22Rv1 (cell line): ENCODE data around the gene RASSF8.

Source experiments
- H3K27ac ChIP-seq: fragments of 450-650 bp; 2 replicates; pipeline ENCODE4 v1.5.1; 2017
- CTCF ChIP-seq: fragments of 450-650 bp; IDR thresholded peaks from 2 replicates; pipeline ENCODE4 v1.5.1; 2017; ENCODE audit warnings: mild to moderate bottlenecking
- ZFX ChIP-seq: fragments of 450-650 bp; IDR thresholded peaks from 2 replicates; pipeline ENCODE4 v1.6.1; 2017; ENCODE audit warnings: antibody characterized with exemption, borderline replicate concordance

Gene RASSF8

DNA sequence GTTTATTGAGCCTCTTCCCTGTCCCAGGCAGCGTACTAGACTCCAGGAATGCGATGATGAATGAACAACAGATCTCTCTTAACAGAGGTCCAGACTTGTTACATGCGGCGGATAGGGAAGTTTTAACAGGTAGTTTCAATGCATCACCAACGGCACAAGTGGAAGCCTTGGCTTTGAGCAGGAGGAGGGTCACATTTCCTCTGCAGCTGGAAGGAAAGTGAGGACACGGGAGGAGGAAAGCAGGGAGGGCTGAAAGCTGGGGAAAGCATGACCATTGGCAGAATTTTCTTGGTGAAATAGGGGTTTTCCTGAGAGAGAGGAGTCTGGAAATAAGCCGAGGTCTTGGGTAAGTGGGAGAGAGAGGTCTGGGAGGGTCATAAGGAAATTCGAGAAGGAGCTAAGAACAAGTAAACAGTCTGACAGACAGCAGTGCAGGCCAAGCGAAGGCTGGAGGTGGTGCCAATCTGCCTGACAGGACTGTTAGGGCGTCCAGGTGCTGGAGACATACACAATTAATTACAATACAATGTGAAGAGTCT, 150.9 kb downstream of the RASSF8 start:
- TF ChIP-seq ZFX (no peak), CTCF (no peak)
- H3K27ac ChIP-seq = no peak overlapping the region

- H3K27ac ChIP-seq = peak overlapping the region; percentile 81
- TF ChIP-seq CTCF (no peak), ZFX (no peak)
Observed at GRCh38 chr12:26112232-26112631, 153.8 kb downstream of the RASSF8 start.

DNA sequence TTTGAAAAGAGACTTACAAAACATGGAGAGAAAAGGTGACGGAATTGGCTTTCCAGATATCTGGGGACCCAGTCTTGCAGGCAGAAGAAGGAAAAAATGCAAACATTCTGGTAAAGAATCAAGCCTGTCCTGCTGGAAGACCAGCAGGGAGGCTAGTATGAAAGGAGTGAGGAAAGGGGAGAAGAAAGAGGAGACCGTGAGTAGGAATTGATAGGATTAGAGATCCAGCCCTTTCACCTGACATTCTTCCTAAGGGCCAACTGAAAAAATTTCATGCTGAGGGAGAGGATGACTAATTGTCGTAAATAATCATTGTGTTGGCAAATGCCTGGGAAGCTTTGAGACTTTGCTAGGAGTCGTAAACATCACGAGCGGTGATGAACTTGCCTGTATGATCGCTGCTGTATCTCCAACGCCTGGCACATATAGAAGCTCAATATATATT, 154.2 kb downstream of the RASSF8 start:
- H3K27ac ChIP-seq = peak overlapping the region; percentile 81
- TF ChIP-seq ZFX (no peak), CTCF (no peak)

- H3K27ac ChIP-seq = peak overlapping the region; percentile 81
- no peak for TF ChIP-seq ZFX
Observed at GRCh38 chr12:26113181-26113654, 154.7 kb downstream of the RASSF8 start.

GRCh38 chr12:26113853-26114719, 155.6 kb downstream of the RASSF8 start:
- no peak for TF ChIP-seq ZFX
- TF ChIP-seq CTCF = peak; percentile 32
- peak overlapping the region; percentile 81 for H3K27ac ChIP-seq

- TF ChIP-seq CTCF (no peak), ZFX (no peak)
- H3K27ac ChIP-seq = peak overlapping the region; percentile 81
Observed at GRCh38 chr12:26114720-26115401, 156.4 kb downstream of the RASSF8 start.

- no peak for TF ChIP-seq CTCF
- TF ChIP-seq ZFX = no peak
- H3K27ac ChIP-seq = no peak overlapping the region
Observed at GRCh38 chr12:26116829-26117715, 158.6 kb downstream of the RASSF8 start.
